T-helper 2 cell treated with Interferon-gamma antibody and Interleukin-4, amounts not matched to agents 100 ng/mL and 5 ng/mL, for 36 hours (primary cell): ENCODE results near the gene MLPH. TPM values are rescaled to one million over a fixed set of nuclear protein-coding genes. Genes with fewer than 3 reads are reported as not detected.

Experiments
- intact Hi-C: fragments of 100-400 bp; cut with micrococcal nuclease; formaldehyde crosslinking; loops from one replicate; pipeline ENCODE4 v1.15.1; 2023
- total RNA-seq: library from RNA; stranded (reverse); gene quantifications from 2 replicates; pipeline ENCODE4 v1.2.3, GENCODE V29; 2022

MLPH gene
- not detected in 2 replicates for total RNA-seq

- intact Hi-C loops: no loop called here
Measured at GRCh38 chr2:237486819-237487448, at the start of gene MLPH. Gene MLPH (plus strand): TSS chr2:237487251. CDS start chr2:237493427, 6,176 bp downstream.

- intact Hi-C loops: loop anchor here (5.0 to 10.0 kb wide), 2 partner anchors 257 to 565 kb away; no protein-coding TSS in a partner anchor
Measured at GRCh38 chr2:237437566-237437965, 49.5 kb upstream of the MLPH start.

GRCh38 chr2:237438080-237438940 is 48.7 kb upstream of the MLPH start:
- intact Hi-C loops: loop anchor here (5.0 to 10.0 kb wide), 2 partner anchors 256 to 564 kb away; no protein-coding TSS in a partner anchor

GRCh38 chr2:237440819-237441281 is 46.2 kb upstream of the MLPH start:
- intact Hi-C loops: no loop called here

GRCh38 chr2:237441605-237442274 is 45.3 kb upstream of the MLPH start:
- intact Hi-C loops: no loop called here

- intact Hi-C loops: no loop called here
Measured at GRCh38 chr2:237444071-237444470, 43.0 kb upstream of the MLPH start.

GRCh38 chr2:237445611-237446337 is 41.3 kb upstream of the MLPH start:
- intact Hi-C loops: no loop called here

- intact Hi-C loops: no loop called here
Measured at GRCh38 chr2:237446338-237446665, 40.7 kb upstream of the MLPH start.

- intact Hi-C loops: no loop called here
Measured at GRCh38 chr2:237447496-237447895, 39.6 kb upstream of the MLPH start.

- intact Hi-C loops: no loop called here
Measured at GRCh38 chr2:237448171-237448570, 38.9 kb upstream of the MLPH start.

- intact Hi-C loops: no loop called here
Measured at GRCh38 chr2:237448626-237449025, 38.4 kb upstream of the MLPH start.

GRCh38 chr2:237449193-237449881 is 37.7 kb upstream of the MLPH start:
- intact Hi-C loops: no loop called here

- intact Hi-C loops: no loop called here
Measured at GRCh38 chr2:237450108-237450507, 36.9 kb upstream of the MLPH start.

- intact Hi-C loops: no loop called here
Measured at GRCh38 chr2:237450583-237450982, 36.5 kb upstream of the MLPH start.

- intact Hi-C loops: no loop called here
Measured at GRCh38 chr2:237451643-237452469, 35.2 kb upstream of the MLPH start.

GRCh38 chr2:237452861-237453260 is 34.2 kb upstream of the MLPH start:
- intact Hi-C loops: no loop called here

- intact Hi-C loops: no loop called here
Measured at GRCh38 chr2:237453671-237454070, 33.4 kb upstream of the MLPH start.

GRCh38 chr2:237455764-237456163 is 31.3 kb upstream of the MLPH start:
- intact Hi-C loops: no loop called here

- intact Hi-C loops: no loop called here
Measured at GRCh38 chr2:237456200-237456843, 30.7 kb upstream of the MLPH start.
